M059J (cell line): ENCODE results near the gene CLRN3. TPM values are rescaled to one million over a fixed set of nuclear protein-coding genes. Genes with fewer than 3 reads are reported as not detected.

Source experiments
- DNase-seq: peaks from one replicate; pipeline ENCODE4 v3.0.0-alpha.2; 2012; ENCODE audit warnings: low read depth
- total RNA-seq: library from RNA; depleted of rRNA; stranded (reverse); fragments of >200 nt; shearing (Covaris generic); gene quantifications from 2 replicates; pipeline ENCODE4 v1.2.3, GENCODE V29; 2014; rRNA removed

Gene CLRN3
- total RNA-seq, 1 experiment from 2014 or later = not detected

DNA sequence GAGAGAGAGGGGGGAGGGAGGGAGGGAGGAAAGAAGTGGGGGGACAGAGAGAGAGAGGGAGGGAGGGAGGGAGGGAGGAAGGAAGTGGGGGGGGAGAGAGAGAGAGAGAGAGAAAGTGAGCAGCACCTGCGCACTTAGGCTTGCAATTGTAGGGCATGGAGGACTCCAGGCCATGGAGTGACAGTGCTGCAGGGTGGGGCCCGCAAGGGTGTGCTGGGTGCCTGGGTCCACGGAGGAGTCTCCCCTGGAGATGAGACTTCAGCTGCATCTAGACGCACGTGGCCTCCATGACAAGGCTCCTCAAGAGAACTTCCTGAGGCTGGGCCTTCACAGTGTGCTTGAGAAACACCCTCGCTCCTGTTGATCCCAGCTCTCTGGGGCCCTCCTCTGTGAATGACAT lies 44.5 kb downstream of the CLRN3 start:
- no peak for DNase-seq

- DNase-seq = no peak
These were observed 47.0 kb downstream of the CLRN3 start for GRCh38 chr10:127845756-127846155.

DNA sequence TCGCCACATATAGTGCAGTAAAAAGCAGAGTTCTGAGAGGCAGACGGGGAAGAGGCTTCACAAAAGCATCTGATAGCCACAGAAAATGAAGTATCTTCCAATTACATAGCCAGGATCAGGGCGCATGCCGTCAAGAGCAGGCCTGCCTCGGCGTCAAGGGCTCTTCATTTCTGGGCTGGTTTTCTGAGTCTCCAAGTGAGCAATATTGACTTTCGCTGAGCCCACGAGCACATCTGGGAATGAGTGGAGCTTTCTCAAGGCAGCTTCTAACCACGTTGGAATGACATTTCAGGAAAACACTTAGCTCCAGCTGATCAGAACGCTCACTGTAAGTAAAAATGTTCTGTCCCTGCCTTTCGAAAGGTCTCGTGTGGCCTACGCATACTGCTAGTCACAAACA lies 51.9 kb downstream of the CLRN3 start:
- DNase-seq = no peak

- no peak for DNase-seq
These were observed 55.8 kb downstream of the CLRN3 start for GRCh38 chr10:127836966-127837365.

GRCh38 chr10:127836176-127836575 lies 56.6 kb downstream of the CLRN3 start:
- DNase-seq = no peak

- DNase-seq = no peak
These were observed 58.0 kb downstream of the CLRN3 start for GRCh38 chr10:127834791-127835190.

DNA sequence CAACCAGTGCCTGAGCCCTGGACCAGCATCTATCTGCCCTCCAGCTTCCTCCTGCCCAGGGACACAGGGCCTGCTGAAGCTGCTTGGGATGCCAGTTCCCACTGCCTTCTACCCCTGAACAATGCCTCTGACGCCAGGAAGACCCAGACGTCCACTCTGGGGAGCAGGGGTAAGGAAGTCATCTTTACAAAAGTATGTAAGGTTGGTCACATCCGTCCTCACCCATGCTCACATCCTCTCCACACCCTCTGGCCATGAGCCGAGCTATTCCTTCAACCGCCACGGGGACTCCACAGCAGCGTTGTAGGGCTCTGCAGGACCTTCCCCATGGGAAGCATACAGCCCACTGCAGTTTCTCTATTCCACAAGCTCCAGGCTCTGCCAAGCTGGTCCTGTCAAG lies 58.5 kb downstream of the CLRN3 start:
- no peak for DNase-seq

- no peak for DNase-seq
These were observed 58.9 kb downstream of the CLRN3 start for GRCh38 chr10:127833804-127834203.

DNA sequence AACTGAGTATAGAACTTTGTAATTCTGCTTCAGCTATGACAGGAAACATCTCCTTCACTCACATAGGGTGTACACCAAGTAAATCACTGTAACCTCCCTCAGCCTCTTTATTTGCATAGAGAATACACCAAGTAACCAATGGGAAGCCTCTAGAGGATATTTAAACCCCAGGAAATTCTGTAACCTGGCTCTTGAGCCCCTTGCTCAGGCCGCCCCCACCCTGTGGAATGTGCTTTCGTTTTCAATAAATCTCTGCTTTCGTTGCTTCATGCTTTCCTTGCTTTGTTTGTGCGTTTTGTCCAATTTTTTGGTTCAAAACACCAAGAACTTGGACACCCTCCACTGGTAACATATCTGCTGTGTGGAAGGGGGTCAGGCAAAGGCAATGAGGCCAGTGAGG lies 60.2 kb downstream of the CLRN3 start:
- DNase-seq = peak; percentile 2

GRCh38 chr10:127830414-127830813 lies 62.3 kb downstream of the CLRN3 start:
- no peak for DNase-seq

Other genes with a start within 250 kb of the CLRN3 start
- not detected in 2 replicates for gene FOXI2, start 155.8 kb downstream of the CLRN3 start, total RNA-seq
- gene PTPRE, start 14.2 kb upstream of the CLRN3 start, total RNA-seq = 3.7 and 6.4 TPM in 2 replicates
- 34.0 and 85.4 TPM in 2 replicates for gene MKI67, start 233.5 kb upstream of the CLRN3 start, total RNA-seq